Astrocyte (in vitro differentiated cells and primary cell): ENCODE data around the gene OR6C6.

Experiments
- EZH2 ChIP-seq: IDR thresholded peaks from 2 replicates; pipeline ENCODE4 v1.6.1; 2012; ENCODE audit warnings: mild to moderate bottlenecking, low read length, inconsistent platforms; ENCODE audit not compliant: insufficient read depth
- TF ChIP-seq, protein P1 (sequence below): IDR thresholded peaks from 2 replicates; pipeline ENCODE4 v1.5.1; 2011; ENCODE audit warnings: low read depth, mild to moderate bottlenecking, inconsistent platforms, low read length, moderate library complexity; ENCODE audit not compliant: insufficient read depth

DNA sequence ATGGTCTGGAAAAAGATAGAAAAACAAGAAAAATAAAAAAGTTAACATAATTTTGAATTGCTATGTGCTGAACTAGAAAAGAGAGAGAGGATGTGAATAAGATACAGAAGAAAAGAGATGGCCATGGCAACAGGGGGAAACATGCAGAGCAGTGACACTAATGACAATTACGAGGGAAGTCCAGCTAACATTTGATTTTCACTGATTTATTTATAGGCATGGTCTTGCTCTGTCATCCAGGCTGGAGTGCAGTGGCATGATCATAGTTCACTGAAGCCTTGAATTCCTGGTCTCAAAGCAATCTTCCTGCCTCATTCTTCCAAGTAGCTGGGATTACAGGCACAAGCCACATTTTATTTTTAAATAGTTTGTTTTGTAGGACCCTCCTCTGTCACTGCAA lies 50.2 kb downstream of the OR6C6 start:
- TF ChIP-seq, protein P1, sequence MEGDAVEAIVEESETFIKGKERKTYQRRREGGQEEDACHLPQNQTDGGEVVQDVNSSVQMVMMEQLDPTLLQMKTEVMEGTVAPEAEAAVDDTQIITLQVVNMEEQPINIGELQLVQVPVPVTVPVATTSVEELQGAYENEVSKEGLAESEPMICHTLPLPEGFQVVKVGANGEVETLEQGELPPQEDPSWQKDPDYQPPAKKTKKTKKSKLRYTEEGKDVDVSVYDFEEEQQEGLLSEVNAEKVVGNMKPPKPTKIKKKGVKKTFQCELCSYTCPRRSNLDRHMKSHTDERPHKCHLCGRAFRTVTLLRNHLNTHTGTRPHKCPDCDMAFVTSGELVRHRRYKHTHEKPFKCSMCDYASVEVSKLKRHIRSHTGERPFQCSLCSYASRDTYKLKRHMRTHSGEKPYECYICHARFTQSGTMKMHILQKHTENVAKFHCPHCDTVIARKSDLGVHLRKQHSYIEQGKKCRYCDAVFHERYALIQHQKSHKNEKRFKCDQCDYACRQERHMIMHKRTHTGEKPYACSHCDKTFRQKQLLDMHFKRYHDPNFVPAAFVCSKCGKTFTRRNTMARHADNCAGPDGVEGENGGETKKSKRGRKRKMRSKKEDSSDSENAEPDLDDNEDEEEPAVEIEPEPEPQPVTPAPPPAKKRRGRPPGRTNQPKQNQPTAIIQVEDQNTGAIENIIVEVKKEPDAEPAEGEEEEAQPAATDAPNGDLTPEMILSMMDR, result no peak
- TF ChIP-seq EZH2, result no peak
